Heart left ventricle (tissue), 13 donors: Measurements from ENCODE around the gene TMEM106C.

ENCODE experiments used
- CTCF ChIP-seq, 12 donors: fragments of 200-600 bp; sonication (generic) in 4 of 12; IDR thresholded peaks; one replicate each; pipeline versions ENCODE4 v1.5.0 to v1.8.0; 2018 to 2022; ENCODE audit warnings: antibody characterized with exemption in 12 of 12, mild to moderate bottlenecking in 5 of 12
- POLR2A ChIP-seq, 2 donors: fragments of 450-650 bp; IDR thresholded peaks; one replicate each; pipeline ENCODE4 v1.6.1; 2017; ENCODE audit warnings: antibody characterized with exemption in 2 of 2, mild to moderate bottlenecking in 2 of 2, moderate library complexity in 2 of 2
- donor health status: ischemic (EF 13 %, LVEDD 7.1; RV severe dilation, severe dysfunction).
- donor health status: DM: no; HTN: yes; CAD: no.
- donor health status: DM: no; HTN: no; CAD: no.
- donor health status: ischemic (EF 25% LVEDD 6.9; RV normal size, moderate dysfunction).
- donor health status: ischemic (EF 25% LVEDD 5.7; RV mildly dilated, moderate dysfunction).
- donor health status: ischemic (EF 35%, LVEDD 5.7; RV mildly dilated, moderate dysfunction).
- donor health status: nonischemic (EF 11% LVEDD 7.7; RV severe dilation, severe dysfunction).
- donor health status: DM: yes; HTN: yes; CAD: no.
- donor health status: PGD.
- donor health status: ischemic (EF 29% LVEDD 5.4; RV normal size, mild dysfunction).
- donor health status: nonischemic (EF 23%, LVEDD 6.1; RV moderate dilation, normal function).

GRCh38 chr12:48002773-48003218 is 39.4 kb downstream of the TMEM106C start:
- TF ChIP-seq CTCF (IDR thresholded peaks at IDR 0.05) (peak in 1 of 12 donors; percentile 14), POLR2A (IDR thresholded peaks at IDR 0.05) (no peak)
